RWPE2 (cell line): ENCODE measurements around the gene RENBP.

Experiments
- ATAC-seq: fragments of 200-7000 bp; cut with Tn5 transposase; 3 replicates; pipeline ENCODE4 v1.9.1; 2021; ENCODE audit warnings: low read depth
- DNase-seq: peaks from one replicate; pipeline ENCODE4 v3.0.0-alpha.2; 2020; ENCODE audit warnings: low spot score
- H3K27ac ChIP-seq: fragments of 450-650 bp; 2 replicates; pipeline ENCODE4 v1.5.1; 2017; ENCODE audit warnings: mild to moderate bottlenecking; ENCODE audit not compliant: poor library complexity, severe bottlenecking
- H3K27me3 ChIP-seq: fragments of 250-450 bp; sonication (Bioruptor Pico); 2 replicates; pipeline ENCODE4 v1.5.1; 2021; ENCODE audit warnings: mild to moderate bottlenecking, moderate library complexity; ENCODE audit not compliant: insufficient read depth, poor library complexity, severe bottlenecking
- H3K36me3 ChIP-seq: fragments of 250-450 bp; sonication (Bioruptor Pico); 2 replicates; pipeline ENCODE4 v1.5.1; 2020; ENCODE audit warnings: low read depth, mild to moderate bottlenecking, moderate library complexity
- H3K4me1 ChIP-seq: fragments of 250-450 bp; sonication (Bioruptor Pico); 2 replicates; pipeline ENCODE4 v1.5.1; 2021; ENCODE audit warnings: mild to moderate bottlenecking, moderate library complexity; ENCODE audit not compliant: insufficient read depth, poor library complexity, severe bottlenecking
- H3K4me3 ChIP-seq: fragments of 250-450 bp; sonication (Bioruptor Pico); 2 replicates; pipeline ENCODE4 v1.5.1; 2021; ENCODE audit warnings: mild to moderate bottlenecking, moderate library complexity; ENCODE audit not compliant: severe bottlenecking
- H3K9me3 ChIP-seq: fragments of 250-450 bp; sonication (Bioruptor Pico); 2 replicates; pipeline ENCODE4 v1.5.1; 2021; ENCODE audit warnings: mild to moderate bottlenecking, moderate library complexity; ENCODE audit not compliant: severe bottlenecking
- TF ChIP-seq, protein P1 (sequence below): fragments of 450-650 bp; IDR thresholded peaks from one replicate; pipeline ENCODE4 v1.5.1; 2017; ENCODE audit warnings: mild to moderate bottlenecking, moderate library complexity; ENCODE audit not compliant: poor library complexity, severe bottlenecking

Gene RENBP

DNA sequence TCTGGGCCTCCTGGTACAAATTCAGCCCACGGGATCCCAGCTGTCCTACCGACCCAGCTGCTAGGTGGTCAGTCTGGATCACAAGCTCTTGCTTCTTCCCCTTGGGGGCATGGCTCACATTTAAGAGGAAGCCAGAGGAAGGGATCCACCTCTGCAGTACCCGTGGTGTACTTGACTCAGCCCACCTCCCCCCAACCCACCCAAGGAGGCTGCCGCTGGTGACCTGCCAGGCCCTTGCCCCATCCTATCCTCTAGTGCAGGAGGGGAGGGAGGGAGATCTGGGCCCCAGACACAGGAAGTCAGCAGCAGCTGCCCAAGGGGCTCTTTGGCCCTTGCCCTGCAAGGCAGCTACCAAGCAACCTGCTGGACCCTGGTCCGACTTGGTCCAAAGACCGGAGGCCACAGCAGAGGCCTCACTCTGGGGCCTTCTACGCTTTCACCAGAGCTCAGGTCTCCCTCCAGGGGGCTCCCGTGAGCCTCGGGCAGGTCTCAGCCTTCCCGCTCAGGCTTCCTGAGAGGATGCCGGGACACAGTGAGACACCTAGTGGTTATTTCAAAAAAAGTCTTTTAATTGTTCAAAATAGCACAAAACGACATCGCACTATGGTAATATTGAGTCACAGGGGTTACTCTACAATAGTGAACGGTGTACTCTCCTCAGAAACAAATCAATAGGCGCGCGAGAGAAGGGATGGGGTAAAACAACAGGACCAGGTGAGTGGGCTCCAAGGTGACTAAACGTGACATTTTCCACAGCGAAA, 2.7 kb upstream of the RENBP start:
- Histone ChIP-seq H3K27me3 (no peaks in the 10 kb centered on the region), H3K9me3 (no peaks in the 10 kb centered on the region), H3K36me3 (peaks cover 34% of the 10 kb centered on the region), H3K4me1 (no peaks in the 10 kb centered on the region), H3K27ac (no peak overlapping the region), H3K4me3 (no peak overlapping the region)
- TF ChIP-seq, protein P1, sequence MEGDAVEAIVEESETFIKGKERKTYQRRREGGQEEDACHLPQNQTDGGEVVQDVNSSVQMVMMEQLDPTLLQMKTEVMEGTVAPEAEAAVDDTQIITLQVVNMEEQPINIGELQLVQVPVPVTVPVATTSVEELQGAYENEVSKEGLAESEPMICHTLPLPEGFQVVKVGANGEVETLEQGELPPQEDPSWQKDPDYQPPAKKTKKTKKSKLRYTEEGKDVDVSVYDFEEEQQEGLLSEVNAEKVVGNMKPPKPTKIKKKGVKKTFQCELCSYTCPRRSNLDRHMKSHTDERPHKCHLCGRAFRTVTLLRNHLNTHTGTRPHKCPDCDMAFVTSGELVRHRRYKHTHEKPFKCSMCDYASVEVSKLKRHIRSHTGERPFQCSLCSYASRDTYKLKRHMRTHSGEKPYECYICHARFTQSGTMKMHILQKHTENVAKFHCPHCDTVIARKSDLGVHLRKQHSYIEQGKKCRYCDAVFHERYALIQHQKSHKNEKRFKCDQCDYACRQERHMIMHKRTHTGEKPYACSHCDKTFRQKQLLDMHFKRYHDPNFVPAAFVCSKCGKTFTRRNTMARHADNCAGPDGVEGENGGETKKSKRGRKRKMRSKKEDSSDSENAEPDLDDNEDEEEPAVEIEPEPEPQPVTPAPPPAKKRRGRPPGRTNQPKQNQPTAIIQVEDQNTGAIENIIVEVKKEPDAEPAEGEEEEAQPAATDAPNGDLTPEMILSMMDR = peak; percentile 78
- ATAC-seq = peak; percentile 78
- no peak for DNase-seq

DNA sequence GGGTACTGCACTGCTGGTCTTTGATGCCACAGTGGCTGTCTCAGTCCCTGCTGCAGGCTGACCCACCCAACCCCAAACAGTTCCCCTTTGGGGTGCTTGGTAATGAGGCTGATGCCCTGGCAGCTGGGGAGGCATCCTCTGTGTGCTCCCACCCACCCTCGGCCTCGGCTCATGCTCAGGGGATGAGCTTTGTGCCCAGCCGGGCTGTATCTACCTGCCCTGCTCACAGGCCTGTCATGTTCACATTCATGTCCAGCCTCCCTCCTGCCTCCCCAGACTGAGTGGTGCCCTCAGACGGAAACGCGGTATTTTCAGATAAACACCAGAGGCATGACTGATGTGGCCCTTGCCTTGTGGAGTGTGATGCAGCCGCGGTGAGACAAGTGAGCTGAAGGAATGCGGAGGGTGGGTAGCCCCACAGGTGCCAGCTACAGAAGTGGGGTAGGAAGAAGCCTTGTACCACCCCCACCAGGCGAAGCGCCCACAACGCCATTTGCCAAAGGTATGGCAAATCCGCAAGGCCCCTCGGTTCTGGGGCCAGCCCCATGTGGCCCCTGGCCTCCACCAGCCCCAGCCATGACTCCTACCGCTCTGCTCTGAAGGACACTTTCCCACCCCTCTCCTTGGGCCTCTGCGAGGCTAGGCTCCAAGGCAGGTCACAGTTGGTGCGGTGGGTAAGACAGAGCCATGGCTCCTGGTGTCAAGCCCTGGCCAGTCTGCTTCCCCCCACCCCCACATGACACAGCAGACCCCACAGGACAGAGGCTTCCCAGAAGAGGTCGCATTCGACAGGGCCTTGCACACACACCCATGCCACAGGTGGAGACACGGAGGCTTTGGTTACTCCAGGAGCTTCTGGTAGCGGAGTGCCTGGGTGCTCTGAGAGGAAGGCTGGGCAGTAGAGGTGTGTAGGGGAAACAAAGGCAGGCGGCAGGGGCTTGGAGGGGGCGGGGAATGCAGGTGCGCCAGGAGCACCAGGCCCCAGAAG, 1.8 kb upstream of the RENBP start:
- no peaks in the 10 kb centered on the region for H3K9me3 ChIP-seq
- no peaks in the 10 kb centered on the region for H3K4me1 ChIP-seq
- DNase-seq = no peak
- H3K4me3 ChIP-seq = no peak overlapping the region
- ATAC-seq = no peak; the same call in 2 of the 3 replicates
- no peaks in the 10 kb centered on the region for H3K27me3 ChIP-seq
- TF ChIP-seq, protein P1 = no peak
- peaks cover 25% of the 10 kb centered on the region for H3K36me3 ChIP-seq
- no peak overlapping the region for H3K27ac ChIP-seq

DNA sequence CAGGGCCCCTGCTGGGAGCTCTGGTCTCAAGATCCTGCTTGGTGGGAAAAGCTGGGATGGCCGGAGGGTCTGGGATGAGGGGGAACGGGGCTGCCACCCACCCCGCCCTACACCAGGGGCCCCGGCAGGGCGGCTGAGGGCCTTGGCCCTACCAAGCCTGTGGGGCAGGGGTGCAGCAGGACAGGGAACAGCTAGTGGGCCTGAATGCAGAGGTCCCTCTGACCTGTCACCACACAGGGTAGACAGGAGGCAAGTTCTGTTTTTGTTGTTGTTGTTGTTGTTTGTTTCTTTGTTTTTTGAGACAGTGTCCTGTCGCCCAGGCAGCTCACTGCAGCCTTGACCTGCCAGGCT, 332 bp upstream of the RENBP start:
- no peaks in the 10 kb centered on the region for H3K27me3 ChIP-seq
- no peak for ATAC-seq
- no peaks in the 10 kb centered on the region for H3K9me3 ChIP-seq
- no peak for DNase-seq
- H3K4me3 ChIP-seq = no peak overlapping the region
- H3K4me1 ChIP-seq = no peaks in the 10 kb centered on the region
- H3K36me3 ChIP-seq = peaks cover 11% of the 10 kb centered on the region
- no peak overlapping the region for H3K27ac ChIP-seq
- TF ChIP-seq, protein P1 = no peak

DNA sequence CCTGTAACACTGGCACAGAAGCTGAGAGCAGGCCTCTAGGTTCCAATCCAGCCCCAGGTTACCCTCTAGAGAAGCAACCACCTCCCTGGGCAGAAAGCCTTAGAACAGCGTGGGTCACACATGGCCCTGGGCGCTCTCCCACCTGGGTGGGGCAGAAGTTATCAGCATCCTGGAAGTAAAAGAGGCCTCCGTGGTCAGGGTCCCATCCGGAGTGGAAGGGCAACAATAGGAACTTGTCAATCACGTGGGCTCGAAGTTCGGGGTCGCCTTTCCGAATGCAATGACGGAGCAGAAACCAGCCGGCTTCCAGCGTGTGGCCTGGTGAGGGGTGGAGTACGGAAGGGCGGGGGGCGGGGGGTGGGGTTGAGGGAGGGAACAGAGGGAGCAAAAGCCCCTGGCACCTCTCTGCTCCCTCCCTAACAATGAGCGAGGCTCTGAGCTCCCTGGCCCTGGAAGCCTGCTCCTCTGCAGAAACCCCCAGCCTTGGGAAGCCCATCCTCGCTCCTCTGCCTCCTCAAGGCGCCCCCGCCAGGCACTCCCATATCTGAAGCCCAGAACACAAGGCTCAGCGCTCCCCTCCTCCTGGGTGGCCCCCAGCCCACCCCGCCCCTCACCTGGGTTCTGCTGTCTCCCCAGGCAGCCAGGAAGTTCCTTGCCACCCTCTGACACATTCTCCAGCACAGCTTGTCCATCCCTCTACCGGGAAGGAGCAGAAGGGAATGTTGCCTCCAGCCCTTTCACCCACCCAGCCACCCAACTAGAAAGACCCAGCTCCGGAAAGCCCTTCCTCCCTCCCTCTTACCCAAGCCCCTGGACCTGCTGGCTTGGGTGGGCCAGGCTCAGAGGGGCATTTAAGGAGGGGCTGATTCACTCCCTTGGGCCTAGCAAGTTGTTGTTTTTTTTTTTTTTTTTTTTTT, 2.8 kb downstream of the RENBP start:
- Histone ChIP-seq H3K4me3 (no peak overlapping the region), H3K36me3 (no peaks in the 10 kb centered on the region), H3K27ac (no peak overlapping the region), H3K9me3 (no peaks in the 10 kb centered on the region), H3K27me3 (no peaks in the 10 kb centered on the region), H3K4me1 (no peaks in the 10 kb centered on the region)
- DNase-seq (no peak), ATAC-seq (no peak)
- TF ChIP-seq, protein P1 = no peak
